ENCODE measurements around the gene RBM5. TPM values are rescaled to one million over a fixed set of nuclear protein-coding genes. Genes with fewer than 3 reads are reported as not detected.

Gene RBM5
- polyA plus RNA-seq, 3 donors, result 9.7 to 332 (median 18.5) TPM

GRCh38 chr3:50089609-50089945, 858 bp downstream of the RBM5 start:
- Histone ChIP-seq H3K79me2 (ENCODE audit: insufficient read depth, low read length) (peaks cover 56% of the 10 kb centered on the region), H3K4me1 (ENCODE audit: control insufficient read depth in 1 of 2, insufficient read depth in 2 of 2, low read length in 2 of 2) (peaks cover 23% of the 10 kb centered on the region in 2 donors), H3K27ac (ENCODE audit: low read depth in 1 of 2, low read length in 2 of 2) (peak overlapping the region; percentile 90 to 99), H2AFZ (ENCODE audit: insufficient read depth, low read depth, low read length, poor library complexity, severe bottlenecking) (peak overlapping the region; percentile 84), H3K36me3 (replicated peaks in 1 of 2; ENCODE audit: control insufficient read depth in 1 of 2, insufficient read depth in 2 of 2, low read length in 2 of 2) (peaks cover 41 to 45% of the 10 kb centered on the region in 2 donors), H3K4me3 (replicated peaks in 1 of 3; ENCODE audit: low read depth in 2 of 3, low read length in 3 of 3) (peak overlapping the region; percentile 83 to 100 (median 99)), H3K9me3 (replicated peaks in 1 of 2; ENCODE audit: control insufficient read depth in 1 of 2, insufficient read depth in 1 of 2, low read length in 2 of 2) (no peaks in the 10 kb centered on the region), H4K20me1 (ENCODE audit: insufficient read depth, low read length) (peaks cover 42% of the 10 kb centered on the region), H3K27me3 (ENCODE audit: control insufficient read depth in 2 of 2, insufficient read depth in 2 of 2, low read length in 2 of 2) (no peaks in the 10 kb centered on the region), H3K4me2 (replicated peaks; ENCODE audit: extremely low read depth, low read length, poor library complexity, severe bottlenecking) (peak overlapping the region; percentile 90), H3K9ac (ENCODE audit: insufficient read depth, low read length, poor library complexity, severe bottlenecking) (peak overlapping the region; percentile 99)
- peaks cover 0 to 3% (median 0%) of the 10 kb centered on the region in 7 donors for H3K9me3 Mint-ChIP-seq
- peak overlapping the region; percentile 93 to 99 (median 99) for H3K27ac Mint-ChIP-seq
- peaks cover 0 to 1% (median 0%) of the 10 kb centered on the region in 3 donors for H3K27me3 Mint-ChIP-seq (ENCODE audit: low read depth in 3 of 3)
- peaks cover 34 to 44% of the 10 kb centered on the region in 2 donors for H3K36me3 Mint-ChIP-seq
- H3K4me3 Mint-ChIP-seq, result peak overlapping the region; percentile 98 to 99
- intact Hi-C loops (cut with micrococcal nuclease), result no loop called here
- 0% methylated on average over 10 of the region's 16 CpGs for WGBS (ENCODE audit: insufficient coverage)
- TF ChIP-seq, protein P1, sequence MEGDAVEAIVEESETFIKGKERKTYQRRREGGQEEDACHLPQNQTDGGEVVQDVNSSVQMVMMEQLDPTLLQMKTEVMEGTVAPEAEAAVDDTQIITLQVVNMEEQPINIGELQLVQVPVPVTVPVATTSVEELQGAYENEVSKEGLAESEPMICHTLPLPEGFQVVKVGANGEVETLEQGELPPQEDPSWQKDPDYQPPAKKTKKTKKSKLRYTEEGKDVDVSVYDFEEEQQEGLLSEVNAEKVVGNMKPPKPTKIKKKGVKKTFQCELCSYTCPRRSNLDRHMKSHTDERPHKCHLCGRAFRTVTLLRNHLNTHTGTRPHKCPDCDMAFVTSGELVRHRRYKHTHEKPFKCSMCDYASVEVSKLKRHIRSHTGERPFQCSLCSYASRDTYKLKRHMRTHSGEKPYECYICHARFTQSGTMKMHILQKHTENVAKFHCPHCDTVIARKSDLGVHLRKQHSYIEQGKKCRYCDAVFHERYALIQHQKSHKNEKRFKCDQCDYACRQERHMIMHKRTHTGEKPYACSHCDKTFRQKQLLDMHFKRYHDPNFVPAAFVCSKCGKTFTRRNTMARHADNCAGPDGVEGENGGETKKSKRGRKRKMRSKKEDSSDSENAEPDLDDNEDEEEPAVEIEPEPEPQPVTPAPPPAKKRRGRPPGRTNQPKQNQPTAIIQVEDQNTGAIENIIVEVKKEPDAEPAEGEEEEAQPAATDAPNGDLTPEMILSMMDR (IDR thresholded peaks at IDR 0.05), result no peak
- peaks cover 22% of the 10 kb centered on the region for H3K4me1 Mint-ChIP-seq
- DNase-seq, result no peak

DNA sequence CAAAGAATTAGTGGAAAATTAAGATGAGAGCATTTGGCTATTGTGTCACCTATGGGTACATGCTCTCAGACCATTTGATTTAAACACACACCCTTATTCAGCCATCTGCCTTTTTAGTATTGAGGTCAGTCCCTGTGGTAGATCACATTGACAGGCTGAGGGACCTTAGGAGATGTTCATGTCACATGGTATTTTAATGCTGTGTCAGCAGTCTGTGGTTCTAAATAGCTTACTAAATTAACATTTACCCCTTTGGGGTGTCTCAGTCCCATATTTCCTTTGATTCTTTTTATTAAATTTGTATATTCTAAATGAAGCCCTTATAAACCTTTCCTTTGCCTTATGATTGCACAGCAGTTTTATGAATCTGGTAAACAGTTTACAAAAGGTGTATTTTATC, 2.3 kb downstream of the RBM5 start:
- Histone ChIP-seq H3K4me2 (replicated peaks; ENCODE audit: extremely low read depth, low read length, poor library complexity, severe bottlenecking) (peak overlapping the region; percentile 90), H3K4me1 (ENCODE audit: control insufficient read depth in 1 of 2, insufficient read depth in 2 of 2, low read length in 2 of 2) (peaks cover 23% of the 10 kb centered on the region in 2 donors), H3K27me3 (ENCODE audit: control insufficient read depth in 2 of 2, insufficient read depth in 2 of 2, low read length in 2 of 2) (no peaks in the 10 kb centered on the region), H4K20me1 (ENCODE audit: insufficient read depth, low read length) (peaks cover 56% of the 10 kb centered on the region), H3K27ac (ENCODE audit: low read depth in 1 of 2, low read length in 2 of 2) (peak overlapping the region in 1 of 2 donors; percentile 99), H3K4me3 (replicated peaks in 1 of 3; ENCODE audit: low read depth in 2 of 3, low read length in 3 of 3) (peak overlapping the region in 1 of 3 experiments; percentile 99), H3K36me3 (replicated peaks in 1 of 2; ENCODE audit: control insufficient read depth in 1 of 2, insufficient read depth in 2 of 2, low read length in 2 of 2) (peaks cover 55 to 59% of the 10 kb centered on the region in 2 donors), H2AFZ (ENCODE audit: insufficient read depth, low read depth, low read length, poor library complexity, severe bottlenecking) (no peak overlapping the region), H3K79me2 (ENCODE audit: insufficient read depth, low read length) (peaks cover 70% of the 10 kb centered on the region), H3K9me3 (replicated peaks in 1 of 2; ENCODE audit: control insufficient read depth in 1 of 2, insufficient read depth in 1 of 2, low read length in 2 of 2) (no peaks in the 10 kb centered on the region), H3K9ac (ENCODE audit: insufficient read depth, low read length, poor library complexity, severe bottlenecking) (no peak overlapping the region)
- H3K36me3 Mint-ChIP-seq, result peaks cover 48 to 58% of the 10 kb centered on the region in 2 donors
- TF ChIP-seq, protein P1 (IDR thresholded peaks at IDR 0.05), result no peak
- peaks cover 0 to 3% (median 0%) of the 10 kb centered on the region in 7 donors for H3K9me3 Mint-ChIP-seq
- intact Hi-C loops (cut with micrococcal nuclease), result no loop called here
- peak overlapping the region in 2 of 7 donors; percentile 27 to 99 for H3K27ac Mint-ChIP-seq
- peaks cover 0 to 1% (median 0%) of the 10 kb centered on the region in 3 donors for H3K27me3 Mint-ChIP-seq (ENCODE audit: low read depth in 3 of 3)
- no peak for DNase-seq
- no peak overlapping the region for H3K4me3 Mint-ChIP-seq
- peaks cover 22% of the 10 kb centered on the region for H3K4me1 Mint-ChIP-seq
